ENCODE data around the gene ARHGEF37.

The ARHGEF37 gene

GRCh38 chr5:149672701-149673476, 91.6 kb downstream of the ARHGEF37 start:
- no peak for DNase-seq (ENCODE audit: low read depth in 3 of 3)

GRCh38 chr5:149674686-149675085, 93.4 kb downstream of the ARHGEF37 start:
- no peak for DNase-seq (ENCODE audit: low read depth in 3 of 3)

GRCh38 chr5:149675610-149676201, 94.4 kb downstream of the ARHGEF37 start:
- no peak for DNase-seq (ENCODE audit: low read depth in 3 of 3)

- no peak for DNase-seq (ENCODE audit: low read depth in 3 of 3)
Observed at GRCh38 chr5:149677731-149678130, 96.4 kb downstream of the ARHGEF37 start.

GRCh38 chr5:149679876-149680809, 98.8 kb downstream of the ARHGEF37 start:
- no peak for DNase-seq (ENCODE audit: low read depth in 3 of 3)

GRCh38 chr5:149680810-149681221, 99.5 kb downstream of the ARHGEF37 start:
- no peak for DNase-seq (ENCODE audit: low read depth in 3 of 3)

- DNase-seq (ENCODE audit: low read depth in 3 of 3) = no peak
Observed at GRCh38 chr5:149681252-149681651, 100.0 kb downstream of the ARHGEF37 start.

GRCh38 chr5:149681922-149682321, 100.6 kb downstream of the ARHGEF37 start:
- DNase-seq (ENCODE audit: low read depth in 3 of 3) = no peak

- no peak for DNase-seq (ENCODE audit: low read depth in 3 of 3)
Observed at GRCh38 chr5:149682532-149683075, 101.3 kb downstream of the ARHGEF37 start.

- DNase-seq (ENCODE audit: low read depth in 3 of 3) = no peak
Observed at GRCh38 chr5:149683964-149684363, 102.7 kb downstream of the ARHGEF37 start.

GRCh38 chr5:149684371-149684770, 103.1 kb downstream of the ARHGEF37 start:
- no peak for DNase-seq (ENCODE audit: low read depth in 3 of 3)
